Panc1 (cell line): ENCODE data around the gene GRN.
"Not testable (repeated sequence)": the region's sequence is repeated elsewhere in the genome, so short reads cannot be mapped to it uniquely, and the experiment has no call there.

ENCODE experiments used
- CTCF ChIP-seq: fragments of 450-650 bp; IDR thresholded peaks from 2 replicates; pipeline ENCODE4 v1.5.1; 2017; ENCODE audit warnings: mild to moderate bottlenecking
- SIN3A ChIP-seq: IDR thresholded peaks from 2 replicates; pipeline ENCODE4 v1.6.1; 2012; ENCODE audit warnings: low read depth, mild to moderate bottlenecking, low read length, moderate library complexity, borderline replicate concordance; ENCODE audit not compliant: insufficient read depth
- TCF7L2 ChIP-seq: IDR thresholded peaks from 2 replicates; pipeline ENCODE4 v1.6.1; 2011; ENCODE audit warnings: mild to moderate bottlenecking, low read depth, low read length, inconsistent platforms

GRCh38 chr17:44369414-44370023 is 24.4 kb downstream of the GRN start:
- not testable (repeated sequence) for TF ChIP-seq CTCF, SIN3A, TCF7L2
